WI38 (cell line): ENCODE data around the gene CEP112.
"Not testable (repeated sequence)": the region's sequence is repeated elsewhere in the genome, so short reads cannot be mapped to it uniquely, and the experiment has no call there.

Experiments used
- H3K4me3 ChIP-seq: 2 replicates; pipeline ENCODE4 v1.5.1; 2011; ENCODE audit warnings: low read depth, mild to moderate bottlenecking, control low read depth, low read length
- TF ChIP-seq, protein P1 (sequence below): IDR thresholded peaks from 2 replicates; pipeline ENCODE4 v1.5.1; 2012; ENCODE audit warnings: low read depth, mild to moderate bottlenecking, control low read depth, low read length

Gene CEP112

DNA sequence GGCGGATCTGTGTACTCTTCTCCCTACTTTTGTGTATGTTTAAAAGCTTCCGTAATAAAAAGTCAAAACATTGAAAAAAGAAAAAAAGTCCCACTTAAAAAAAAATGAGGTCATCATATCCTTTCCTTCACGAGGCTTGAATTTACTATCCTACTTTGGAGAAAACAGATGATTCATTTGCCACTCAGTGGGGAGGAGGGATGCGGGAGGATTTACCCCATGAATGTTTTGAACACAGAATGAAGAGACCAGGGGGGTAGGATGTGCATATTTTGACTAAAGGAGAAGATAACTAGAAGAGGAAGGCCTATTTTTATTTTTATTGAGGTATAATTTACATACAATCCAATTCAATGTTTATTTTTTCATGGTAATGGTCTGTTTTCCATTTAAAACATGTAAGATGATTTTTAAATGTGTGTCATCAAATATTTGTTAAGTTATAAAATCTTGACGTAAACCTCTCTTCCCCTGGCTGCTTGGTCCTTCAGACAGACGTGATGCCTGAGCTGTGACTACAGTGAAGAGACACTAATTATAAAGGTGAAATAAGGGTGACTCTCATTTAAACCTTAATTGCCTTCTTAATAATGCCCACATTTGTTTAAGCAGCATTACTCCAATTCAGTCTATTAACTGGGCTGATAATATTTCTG lies 495.1 kb downstream of the CEP112 start:
- TF ChIP-seq, protein P1, sequence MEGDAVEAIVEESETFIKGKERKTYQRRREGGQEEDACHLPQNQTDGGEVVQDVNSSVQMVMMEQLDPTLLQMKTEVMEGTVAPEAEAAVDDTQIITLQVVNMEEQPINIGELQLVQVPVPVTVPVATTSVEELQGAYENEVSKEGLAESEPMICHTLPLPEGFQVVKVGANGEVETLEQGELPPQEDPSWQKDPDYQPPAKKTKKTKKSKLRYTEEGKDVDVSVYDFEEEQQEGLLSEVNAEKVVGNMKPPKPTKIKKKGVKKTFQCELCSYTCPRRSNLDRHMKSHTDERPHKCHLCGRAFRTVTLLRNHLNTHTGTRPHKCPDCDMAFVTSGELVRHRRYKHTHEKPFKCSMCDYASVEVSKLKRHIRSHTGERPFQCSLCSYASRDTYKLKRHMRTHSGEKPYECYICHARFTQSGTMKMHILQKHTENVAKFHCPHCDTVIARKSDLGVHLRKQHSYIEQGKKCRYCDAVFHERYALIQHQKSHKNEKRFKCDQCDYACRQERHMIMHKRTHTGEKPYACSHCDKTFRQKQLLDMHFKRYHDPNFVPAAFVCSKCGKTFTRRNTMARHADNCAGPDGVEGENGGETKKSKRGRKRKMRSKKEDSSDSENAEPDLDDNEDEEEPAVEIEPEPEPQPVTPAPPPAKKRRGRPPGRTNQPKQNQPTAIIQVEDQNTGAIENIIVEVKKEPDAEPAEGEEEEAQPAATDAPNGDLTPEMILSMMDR, result no peak
- no peak overlapping the region for H3K4me3 ChIP-seq

- TF ChIP-seq, protein P1, result no peak
Observed at GRCh38 chr17:65694601-65695000, 497.3 kb downstream of the CEP112 start.

GRCh38 chr17:65690626-65691310 lies 501.2 kb downstream of the CEP112 start:
- TF ChIP-seq, protein P1, result no peak
- H3K4me3 ChIP-seq, result no peak overlapping the region

More at GRCh38 chr17:65694601-65695000, 497.3 kb downstream of the CEP112 start:
- no peak overlapping the region for H3K4me3 ChIP-seq

DNA sequence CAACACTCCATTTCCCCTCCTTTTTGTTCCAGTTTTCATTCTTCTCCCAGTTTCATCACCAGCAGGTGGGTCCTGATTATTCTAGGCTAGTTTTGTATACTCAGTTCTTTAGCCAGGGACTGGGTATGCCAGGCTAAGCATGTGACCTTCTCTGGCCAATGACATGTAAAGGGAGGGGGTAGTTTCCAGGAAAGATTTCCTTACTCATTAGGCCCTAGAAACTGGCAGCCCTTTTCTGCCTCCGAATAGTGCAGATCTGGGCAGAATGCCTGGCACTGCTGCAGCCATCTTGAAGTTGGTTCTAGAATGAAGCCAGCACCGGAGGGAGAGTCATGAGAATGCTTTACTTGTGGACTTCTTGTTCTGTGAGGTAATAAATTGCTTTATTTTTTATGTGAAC lies 503.6 kb downstream of the CEP112 start:
- TF ChIP-seq, protein P1, result no peak
- H3K4me3 ChIP-seq, result no peak overlapping the region

DNA sequence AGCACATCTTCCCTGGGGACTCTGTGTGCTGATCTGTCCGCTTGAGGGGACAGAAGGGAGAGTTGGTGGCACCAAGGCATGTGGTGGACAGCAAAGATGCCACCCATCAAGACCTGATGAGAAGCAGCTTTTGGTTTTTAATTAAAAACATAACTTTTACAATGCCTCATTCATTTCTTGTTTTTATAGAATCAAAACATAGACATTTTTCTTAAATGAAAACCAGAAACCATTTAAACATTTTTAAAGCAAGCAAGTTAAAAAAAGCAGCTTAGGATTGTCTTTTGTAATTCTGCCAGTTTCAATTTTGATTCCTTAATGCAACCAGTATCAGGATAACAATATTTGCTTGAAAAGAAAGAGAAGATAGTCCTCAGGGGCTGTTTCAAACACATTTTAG lies 506.8 kb downstream of the CEP112 start:
- H3K4me3 ChIP-seq, result no peak overlapping the region
- TF ChIP-seq, protein P1, result no peak

GRCh38 chr17:65684631-65685030 lies 507.3 kb downstream of the CEP112 start:
- TF ChIP-seq, protein P1, result no peak
- H3K4me3 ChIP-seq, result no peak overlapping the region

DNA sequence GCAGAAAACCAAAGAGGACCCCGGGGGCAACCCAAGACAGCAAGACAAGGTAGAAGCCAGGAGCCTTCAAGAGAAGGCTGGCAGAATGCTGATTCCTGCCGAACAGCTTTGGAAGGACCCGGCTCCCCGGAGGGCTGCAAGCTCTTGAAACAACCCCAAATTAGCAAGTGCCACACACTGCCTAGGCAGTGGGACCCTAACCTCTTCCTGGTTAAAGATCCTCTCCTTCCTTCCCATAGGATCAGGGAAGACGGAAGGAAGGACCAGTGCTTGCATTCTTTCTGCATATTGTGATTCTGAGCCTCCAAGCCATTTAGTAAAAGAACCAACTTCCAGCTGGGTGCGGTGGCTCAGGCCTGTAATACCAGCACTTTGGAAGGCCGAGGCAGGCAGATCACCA lies 508.5 kb downstream of the CEP112 start:
- H3K4me3 ChIP-seq, result no peak overlapping the region
- TF ChIP-seq, protein P1, result no peak

DNA sequence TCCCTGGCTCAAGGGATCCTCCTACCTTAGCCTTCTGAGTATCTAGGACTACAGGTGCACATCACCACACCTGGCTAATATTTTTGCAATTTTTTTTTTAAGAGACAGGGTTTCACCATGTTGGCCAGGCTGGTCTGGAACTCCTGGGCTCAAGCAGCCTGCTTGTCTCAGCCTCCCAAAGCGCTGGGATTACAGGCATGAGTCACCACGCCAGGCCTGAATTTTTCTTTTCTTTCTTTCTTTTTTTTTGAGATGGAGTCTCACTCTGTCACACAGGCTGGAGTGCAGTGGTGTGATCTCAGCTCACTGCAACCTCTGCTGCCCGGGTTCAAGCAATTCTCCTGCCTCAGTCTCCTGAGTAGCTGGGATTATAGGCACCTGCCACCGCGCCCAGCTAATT lies 510.2 kb downstream of the CEP112 start:
- H3K4me3 ChIP-seq, result not testable (repeated sequence)
